IPS-NIHi7 (cell line): ENCODE data around the gene TMEM72.

Experiments
- DNase-seq: peaks from one replicate; pipeline ENCODE4 v3.0.0; 2012; ENCODE audit warnings: mixed read lengths; ENCODE audit errors: extremely low spot score

Gene TMEM72

GRCh38 chr10:44966816-44967509 lies 55.8 kb downstream of the TMEM72 start:
- DNase-seq: no peak

- DNase-seq: no peak
Measured at GRCh38 chr10:44967616-44968015, 56.5 kb downstream of the TMEM72 start.

GRCh38 chr10:44968091-44968490 lies 57.0 kb downstream of the TMEM72 start:
- no peak for DNase-seq

GRCh38 chr10:44968500-44969400 lies 57.6 kb downstream of the TMEM72 start:
- DNase-seq: no peak

GRCh38 chr10:44969854-44970253 lies 58.7 kb downstream of the TMEM72 start:
- DNase-seq: no peak

- DNase-seq: no peak
Measured at GRCh38 chr10:44970812-44971395, 59.8 kb downstream of the TMEM72 start.

GRCh38 chr10:44971434-44971833 lies 60.3 kb downstream of the TMEM72 start:
- no peak for DNase-seq

GRCh38 chr10:44971935-44972757 lies 61.0 kb downstream of the TMEM72 start:
- no peak for DNase-seq

- DNase-seq: no peak
Measured at GRCh38 chr10:44972874-44973306, 61.8 kb downstream of the TMEM72 start.

- no peak for DNase-seq
Measured at GRCh38 chr10:44973323-44974081, 62.4 kb downstream of the TMEM72 start.

- no peak for DNase-seq
Measured at GRCh38 chr10:44974082-44974627, 63.0 kb downstream of the TMEM72 start.

GRCh38 chr10:44974628-44975430 lies 63.7 kb downstream of the TMEM72 start:
- peak; percentile 74 for DNase-seq

GRCh38 chr10:44975431-44976331 lies 64.5 kb downstream of the TMEM72 start:
- peak; percentile 20 for DNase-seq

- DNase-seq: no peak
Measured at GRCh38 chr10:44976352-44977198, 65.4 kb downstream of the TMEM72 start.

- DNase-seq: no peak
Measured at GRCh38 chr10:44977287-44978212, 66.4 kb downstream of the TMEM72 start.

- no peak for DNase-seq
Measured at GRCh38 chr10:44978213-44978569, 67.1 kb downstream of the TMEM72 start.
